Pulmonary artery endothelial cell (primary cell): ENCODE measurements around the gene TLR4. TPM values are rescaled to one million over a fixed set of nuclear protein-coding genes. Genes with fewer than 3 reads are reported as not detected.

Source experiments
- DNase-seq: peaks from one replicate; pipeline ENCODE4 v3.0.0-alpha.2; 2011; ENCODE audit warnings: low read depth, low spot score
- total RNA-seq: library from RNA; depleted of rRNA; stranded (reverse); fragments of >200 nt; gene quantifications from 2 replicates; pipeline ENCODE4 v1.2.3, GENCODE V29; 2014

TLR4 gene
- total RNA-seq: 51.7 and 123 TPM in 2 replicates

GRCh38 chr9:117704024-117704575 is at the start of gene TLR4:
TLR4 (plus strand) TSS chr9:117704403; CDS start chr9:117704473, 70 bp downstream.
- peak; percentile 93 for DNase-seq

GRCh38 chr9:117656002-117656401 is 48.2 kb upstream of the TLR4 start:
- DNase-seq: no peak

- DNase-seq: no peak
Observed at GRCh38 chr9:117662651-117663050, 41.6 kb upstream of the TLR4 start.

- no peak for DNase-seq
Observed at GRCh38 chr9:117664419-117664818, 39.8 kb upstream of the TLR4 start.

GRCh38 chr9:117665601-117666385 is 38.4 kb upstream of the TLR4 start:
- no peak for DNase-seq

- no peak for DNase-seq
Observed at GRCh38 chr9:117671468-117671867, 32.7 kb upstream of the TLR4 start.

GRCh38 chr9:117672369-117672768 is 31.8 kb upstream of the TLR4 start:
- DNase-seq: no peak

- peak; percentile 51 for DNase-seq
Observed at GRCh38 chr9:117677572-117677971, 26.6 kb upstream of the TLR4 start.

- no peak for DNase-seq
Observed at GRCh38 chr9:117678871-117679270, 25.3 kb upstream of the TLR4 start.

GRCh38 chr9:117679416-117679815 is 24.8 kb upstream of the TLR4 start:
- DNase-seq: no peak

- DNase-seq: no peak
Observed at GRCh38 chr9:117681888-117682287, 22.3 kb upstream of the TLR4 start.

- no peak for DNase-seq
Observed at GRCh38 chr9:117682955-117683710, 21.1 kb upstream of the TLR4 start.

GRCh38 chr9:117687532-117687931 is 16.7 kb upstream of the TLR4 start:
- no peak for DNase-seq

- DNase-seq: no peak
Observed at GRCh38 chr9:117691367-117691766, 12.8 kb upstream of the TLR4 start.

- no peak for DNase-seq
Observed at GRCh38 chr9:117696154-117696553, 8.0 kb upstream of the TLR4 start.

GRCh38 chr9:117697046-117697445 is 7.2 kb upstream of the TLR4 start:
- no peak for DNase-seq

GRCh38 chr9:117703537-117703936 is 666 bp upstream of the TLR4 start:
- DNase-seq: no peak

GRCh38 chr9:117704597-117704996 is 394 bp downstream of the TLR4 start:
- no peak for DNase-seq

GRCh38 chr9:117705386-117705785 is 1.2 kb downstream of the TLR4 start:
- DNase-seq: no peak

- no peak for DNase-seq
Observed at GRCh38 chr9:117706421-117707116, 2.4 kb downstream of the TLR4 start.

- no peak for DNase-seq
Observed at GRCh38 chr9:117707561-117707960, 3.4 kb downstream of the TLR4 start.

- DNase-seq: no peak
Observed at GRCh38 chr9:117709936-117710335, 5.7 kb downstream of the TLR4 start.
